Measurements from ENCODE around the gene PPCDC.

GRCh38 chr15:75021341-75021740 is 2.0 kb upstream of the PPCDC start:
- no peak for TF ChIP-seq RAD21 (IDR thresholded peaks at IDR 0.05; ENCODE audit: low read depth)
- no peak for TF ChIP-seq TAF1 (IDR thresholded peaks at IDR 0.05; ENCODE audit: low read depth)
- TF ChIP-seq YY1 (IDR thresholded peaks at IDR 0.05; ENCODE audit: low read depth), result no peak

Data from Ishikawa (cell line).